SH-SY5Y (cell line): ENCODE data around the gene TYK2.

Source experiments
- GATA2 ChIP-seq: IDR thresholded peaks from 2 replicates; pipeline ENCODE4 v1.6.1; 2011; ENCODE audit warnings: mild to moderate bottlenecking, low read depth, low read length
- GATA3 ChIP-seq: IDR thresholded peaks from 2 replicates; pipeline ENCODE4 v1.6.1; 2011; ENCODE audit warnings: low read depth, mild to moderate bottlenecking, low read length, moderate library complexity

- TF ChIP-seq GATA3 = no peak
- no peak for TF ChIP-seq GATA2
Observed at GRCh38 chr19:10338940-10339339, 41.4 kb downstream of the TYK2 start.
